Ovary (tissue), 3 donors: ENCODE data around the gene GBF1.

Experiments used
- CTCF ChIP-seq, 3 donors: fragments of 450-650 bp in 2 of 3; fragments of 200-600 bp in 1 of 3; IDR thresholded peaks; one replicate each; pipeline versions ENCODE4 v1.5.1 to v1.8.0; 2016 to 2022; ENCODE audit warnings: antibody characterized with exemption in 3 of 3, mild to moderate bottlenecking in 1 of 3
- EP300 ChIP-seq: sonication (generic); formaldehyde crosslinking; IDR thresholded peaks from one replicate; pipeline ENCODE4 v1.6.1; 2017; ENCODE audit warnings: antibody characterized with exemption
- donor health status: DM: no; HTN: no; CAD: no.

DNA sequence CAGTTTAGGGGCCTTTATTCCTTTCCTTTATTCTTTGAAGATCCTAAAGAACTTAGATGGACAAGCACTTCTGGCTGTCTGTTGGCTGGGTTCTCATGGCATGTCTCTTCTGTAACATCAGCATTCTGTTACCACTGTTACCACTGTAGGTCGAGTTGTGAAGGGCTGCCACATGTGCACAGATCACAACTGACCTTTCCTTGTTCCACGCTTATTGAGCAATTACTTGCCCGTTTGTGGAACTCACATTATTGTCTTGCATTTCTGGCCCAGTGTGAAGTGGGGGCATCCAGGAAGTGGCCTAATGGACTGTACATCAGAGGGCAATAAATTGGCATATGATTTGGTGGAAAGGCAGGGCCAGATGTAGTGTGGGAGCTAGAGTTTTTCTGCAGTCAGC, 23.7 kb downstream of the GBF1 start:
- TF ChIP-seq CTCF (IDR thresholded peaks at IDR 0.05): no peak
- TF ChIP-seq EP300: no peak
